Measurements from ENCODE around the gene UBE3D.

UBE3D gene

GRCh38 chr6:82914511-82914910, 151.1 kb downstream of the UBE3D start:
- TF ChIP-seq, protein P1, sequence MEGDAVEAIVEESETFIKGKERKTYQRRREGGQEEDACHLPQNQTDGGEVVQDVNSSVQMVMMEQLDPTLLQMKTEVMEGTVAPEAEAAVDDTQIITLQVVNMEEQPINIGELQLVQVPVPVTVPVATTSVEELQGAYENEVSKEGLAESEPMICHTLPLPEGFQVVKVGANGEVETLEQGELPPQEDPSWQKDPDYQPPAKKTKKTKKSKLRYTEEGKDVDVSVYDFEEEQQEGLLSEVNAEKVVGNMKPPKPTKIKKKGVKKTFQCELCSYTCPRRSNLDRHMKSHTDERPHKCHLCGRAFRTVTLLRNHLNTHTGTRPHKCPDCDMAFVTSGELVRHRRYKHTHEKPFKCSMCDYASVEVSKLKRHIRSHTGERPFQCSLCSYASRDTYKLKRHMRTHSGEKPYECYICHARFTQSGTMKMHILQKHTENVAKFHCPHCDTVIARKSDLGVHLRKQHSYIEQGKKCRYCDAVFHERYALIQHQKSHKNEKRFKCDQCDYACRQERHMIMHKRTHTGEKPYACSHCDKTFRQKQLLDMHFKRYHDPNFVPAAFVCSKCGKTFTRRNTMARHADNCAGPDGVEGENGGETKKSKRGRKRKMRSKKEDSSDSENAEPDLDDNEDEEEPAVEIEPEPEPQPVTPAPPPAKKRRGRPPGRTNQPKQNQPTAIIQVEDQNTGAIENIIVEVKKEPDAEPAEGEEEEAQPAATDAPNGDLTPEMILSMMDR (IDR thresholded peaks at IDR 0.05; ENCODE audit: low read depth, low read length): no peak

GRCh38 chr6:82910820-82911219, 154.8 kb downstream of the UBE3D start:
- TF ChIP-seq, protein P1 (IDR thresholded peaks at IDR 0.05; ENCODE audit: low read depth, low read length): no peak
- H3K4me3 ChIP-seq (ENCODE audit: low read depth, low read length): no peak overlapping the region

More at GRCh38 chr6:82914511-82914910, 151.1 kb downstream of the UBE3D start:
- no peak overlapping the region for H3K4me3 ChIP-seq (ENCODE audit: low read depth, low read length)

GRCh38 chr6:82910395-82910794, 155.2 kb downstream of the UBE3D start:
- TF ChIP-seq, protein P1 (IDR thresholded peaks at IDR 0.05; ENCODE audit: low read depth, low read length): no peak
- H3K4me3 ChIP-seq (ENCODE audit: low read depth, low read length): no peak overlapping the region

- H3K4me3 ChIP-seq (ENCODE audit: low read depth, low read length): no peak overlapping the region
- TF ChIP-seq, protein P1 (IDR thresholded peaks at IDR 0.05; ENCODE audit: low read depth, low read length): no peak
These were observed 156.1 kb downstream of the UBE3D start for GRCh38 chr6:82909551-82909950.

DNA sequence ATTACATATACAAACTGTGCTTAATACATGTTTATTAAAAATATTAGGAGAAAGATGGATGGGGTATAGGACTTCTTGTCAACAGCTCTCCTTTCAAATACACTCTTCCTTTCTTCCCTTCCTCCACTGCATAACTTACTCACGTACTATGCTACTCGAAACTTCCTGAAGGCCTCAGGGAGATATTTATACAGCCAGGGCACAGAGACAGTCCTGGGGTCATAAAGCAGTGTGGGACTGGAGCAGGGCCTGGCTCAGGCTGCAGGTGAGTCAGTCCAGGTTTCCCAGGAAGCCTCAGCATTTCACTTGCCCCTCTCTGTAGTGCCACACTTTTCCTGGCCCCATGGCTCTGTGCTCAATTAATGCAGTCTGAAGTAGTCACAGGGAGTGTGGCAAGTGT, 157.0 kb downstream of the UBE3D start:
- TF ChIP-seq, protein P1 (IDR thresholded peaks at IDR 0.05; ENCODE audit: low read depth, low read length): no peak

DNA sequence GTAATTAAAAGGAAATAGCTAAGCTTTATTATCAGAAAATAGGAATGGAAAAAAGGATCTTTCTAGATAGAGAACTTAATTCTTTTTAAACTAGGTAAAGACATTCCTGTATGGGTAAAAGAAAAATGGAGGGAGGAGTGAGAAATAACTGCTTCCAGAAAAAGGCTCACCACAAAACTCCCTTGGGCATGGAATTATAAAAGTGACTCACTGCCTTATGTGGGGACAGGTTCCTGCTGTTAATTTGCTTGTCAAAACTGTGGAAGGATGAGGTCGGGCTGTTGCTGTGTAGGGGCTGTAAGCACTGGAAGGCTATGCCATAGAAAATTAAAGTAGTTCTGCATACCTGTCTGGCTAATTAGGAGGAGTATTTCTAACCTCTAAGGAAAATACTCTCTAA, 158.7 kb downstream of the UBE3D start:
- TF ChIP-seq, protein P1 (IDR thresholded peaks at IDR 0.05; ENCODE audit: low read depth, low read length): no peak
- H3K4me3 ChIP-seq (ENCODE audit: low read depth, low read length): no peak overlapping the region

More for the DNA sequence above, 157.0 kb downstream of the UBE3D start:
- H3K4me3 ChIP-seq (ENCODE audit: low read depth, low read length): no peak overlapping the region

DNA sequence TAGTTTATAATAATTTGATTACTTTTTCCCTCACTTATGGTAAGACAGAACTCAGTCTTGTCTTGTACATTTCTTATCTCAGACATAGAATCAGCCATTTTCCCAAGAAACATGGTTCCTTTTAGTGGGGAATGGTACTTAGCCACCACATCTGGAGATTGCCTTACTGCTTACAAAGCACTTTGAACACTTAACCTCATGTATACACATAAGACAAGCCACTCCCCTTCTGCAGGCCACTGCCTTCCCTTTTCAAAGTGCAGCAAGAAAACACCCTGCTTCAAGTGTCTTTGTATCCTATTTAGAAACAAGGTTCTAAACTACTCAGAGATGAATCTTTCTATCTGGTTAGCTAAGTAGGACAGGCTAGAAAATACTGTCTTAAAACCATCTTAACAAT, 159.2 kb downstream of the UBE3D start:
- TF ChIP-seq, protein P1 (IDR thresholded peaks at IDR 0.05; ENCODE audit: low read depth, low read length): no peak
- H3K4me3 ChIP-seq (ENCODE audit: low read depth, low read length): no peak overlapping the region
